HEK293T (cell line): ENCODE data around the gene PPM1K.

Experiments used
- ARNT ChIP-seq: fragments of 450-650 bp; IDR thresholded peaks from 2 replicates; pipeline ENCODE4 v1.6.1; 2017; ENCODE audit warnings: mild to moderate bottlenecking
- BHLHE40 ChIP-seq: fragments of 450-650 bp; IDR thresholded peaks from 2 replicates; pipeline ENCODE4 v1.6.1; 2016; ENCODE audit warnings: mild to moderate bottlenecking, moderate library complexity, borderline replicate concordance
- FOXM1 ChIP-seq: fragments of 450-650 bp; IDR thresholded peaks from 2 replicates; pipeline ENCODE4 v1.6.1; 2017; ENCODE audit warnings: mild to moderate bottlenecking, borderline replicate concordance
- HDGF ChIP-seq: fragments of 450-650 bp; IDR thresholded peaks from 2 replicates; pipeline ENCODE4 v1.6.1; 2017; ENCODE audit warnings: antibody characterized with exemption, borderline replicate concordance
- NFRKB ChIP-seq: fragments of 450-650 bp; IDR thresholded peaks from 2 replicates; pipeline ENCODE4 v1.6.1; 2016; ENCODE audit warnings: mild to moderate bottlenecking, moderate library complexity
- SP1 ChIP-seq: fragments of 450-650 bp; IDR thresholded peaks from 2 replicates; pipeline ENCODE4 v1.6.1; 2017
- SUZ12 ChIP-seq: fragments of 450-650 bp; IDR thresholded peaks from 2 replicates; pipeline ENCODE4 v1.6.1; 2016; ENCODE audit warnings: mild to moderate bottlenecking
- TARDBP ChIP-seq: fragments of 450-650 bp; IDR thresholded peaks from 2 replicates; pipeline ENCODE4 v1.6.1; 2016
- ZNF384 ChIP-seq: fragments of 450-650 bp; IDR thresholded peaks from 2 replicates; pipeline ENCODE4 v1.6.1; 2016

GRCh38 chr4:88230461-88230891 lies 53.9 kb downstream of the PPM1K start:
- TF ChIP-seq ARNT (no peak), BHLHE40 (no peak), SUZ12 (no peak), FOXM1 (no peak), ZNF384 (no peak), TARDBP (no peak), SP1 (no peak), HDGF (no peak), NFRKB (no peak)
